Measurements from ENCODE around the gene MS4A6E.

MS4A6E gene

GRCh38 chr11:60378354-60378753 lies 51.3 kb downstream of the MS4A6E start, which contains the start of gene MS4A7:
Gene MS4A7, plus strand, starts transcription at chr11:60378532. Its CDS starts 4,610 bp downstream, at chr11:60383142.
- no peak for TF ChIP-seq MAX (IDR thresholded peaks at IDR 0.05; ENCODE audit: low read depth, low read length)
- peak; percentile 44 for TF ChIP-seq POLR2A (IDR thresholded peaks at IDR 0.05; ENCODE audit: extremely low read depth, insufficient read length)
- TF ChIP-seq, protein P1, sequence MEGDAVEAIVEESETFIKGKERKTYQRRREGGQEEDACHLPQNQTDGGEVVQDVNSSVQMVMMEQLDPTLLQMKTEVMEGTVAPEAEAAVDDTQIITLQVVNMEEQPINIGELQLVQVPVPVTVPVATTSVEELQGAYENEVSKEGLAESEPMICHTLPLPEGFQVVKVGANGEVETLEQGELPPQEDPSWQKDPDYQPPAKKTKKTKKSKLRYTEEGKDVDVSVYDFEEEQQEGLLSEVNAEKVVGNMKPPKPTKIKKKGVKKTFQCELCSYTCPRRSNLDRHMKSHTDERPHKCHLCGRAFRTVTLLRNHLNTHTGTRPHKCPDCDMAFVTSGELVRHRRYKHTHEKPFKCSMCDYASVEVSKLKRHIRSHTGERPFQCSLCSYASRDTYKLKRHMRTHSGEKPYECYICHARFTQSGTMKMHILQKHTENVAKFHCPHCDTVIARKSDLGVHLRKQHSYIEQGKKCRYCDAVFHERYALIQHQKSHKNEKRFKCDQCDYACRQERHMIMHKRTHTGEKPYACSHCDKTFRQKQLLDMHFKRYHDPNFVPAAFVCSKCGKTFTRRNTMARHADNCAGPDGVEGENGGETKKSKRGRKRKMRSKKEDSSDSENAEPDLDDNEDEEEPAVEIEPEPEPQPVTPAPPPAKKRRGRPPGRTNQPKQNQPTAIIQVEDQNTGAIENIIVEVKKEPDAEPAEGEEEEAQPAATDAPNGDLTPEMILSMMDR (IDR thresholded peaks at IDR 0.05; ENCODE audit: low read depth, low read length): no peak
- no peak for TF ChIP-seq MYC (IDR thresholded peaks at IDR 0.05; ENCODE audit: low read depth, low read length)
- H3K4me3 ChIP-seq (ENCODE audit: low read depth, low read length): peak within 1 kb of the TSS; percentile 52
- peak; percentile 90 for DNase-seq (ENCODE audit: low read depth)

GRCh38 chr11:60389279-60389910 lies 62.3 kb downstream of the MS4A6E start:
- peak overlapping the region; percentile 26 for H3K4me3 ChIP-seq (ENCODE audit: low read depth, low read length)
- TF ChIP-seq MAX (IDR thresholded peaks at IDR 0.05; ENCODE audit: low read depth, low read length): peak; percentile 49
- TF ChIP-seq POLR2A (IDR thresholded peaks at IDR 0.05; ENCODE audit: extremely low read depth, insufficient read length): no peak
- TF ChIP-seq, protein P1 (IDR thresholded peaks at IDR 0.05; ENCODE audit: low read depth, low read length): no peak
- TF ChIP-seq MYC (IDR thresholded peaks at IDR 0.05; ENCODE audit: low read depth, low read length): peak; percentile 8; the same call in 1 of the 2 replicates
- peak; percentile 94 for DNase-seq (ENCODE audit: low read depth)

DNA sequence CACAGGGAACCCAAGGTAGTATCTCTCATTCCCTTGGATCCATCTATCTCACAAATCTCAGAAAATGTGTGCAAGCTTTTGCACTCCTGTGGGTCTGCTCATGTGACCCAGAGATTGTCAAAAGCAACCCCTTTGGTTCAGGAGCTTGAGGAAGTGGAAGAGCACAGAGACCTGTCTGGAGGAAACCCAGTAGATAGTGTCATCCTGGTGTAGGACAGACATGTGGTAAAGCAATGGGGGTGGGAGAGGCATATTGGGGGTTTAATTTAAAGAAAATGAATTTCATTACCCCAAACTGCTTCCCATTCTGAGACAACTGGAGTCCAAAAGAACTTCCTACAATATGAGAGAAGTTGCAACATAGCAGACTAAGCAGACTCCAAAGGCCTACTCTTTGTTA lies 63.4 kb downstream of the MS4A6E start:
- DNase-seq (ENCODE audit: low read depth): peak; percentile 61
- H3K4me3 ChIP-seq (ENCODE audit: low read depth, low read length): no peak overlapping the region
- TF ChIP-seq, protein P1 (IDR thresholded peaks at IDR 0.05; ENCODE audit: low read depth, low read length): no peak

Data from NB4 (cell line).